K562 (cell line): ENCODE measurements around the gene SAE1. TPM values are rescaled to one million over a fixed set of nuclear protein-coding genes. Genes with fewer than 3 reads are reported as not detected.
A peak's percentile ranks its signal among the peaks of the same experiment; 100 is the strongest.

Source experiments
- CCAR2 ChIP-seq: fragments of 200-400 bp; formaldehyde crosslinking; IDR thresholded peaks from 2 replicates; pipeline ENCODE4 v1.6.1; 2017; ENCODE audit warnings: mild to moderate bottlenecking, low read depth, low read length
- CREB3L1 ChIP-seq: fragments of 450-650 bp; IDR thresholded peaks from 2 replicates; pipeline ENCODE4 v1.6.1; 2014; ENCODE audit warnings: low read depth, mild to moderate bottlenecking, moderate library complexity, borderline replicate concordance
- DNMT1 ChIP-seq: fragments of 450-650 bp; IDR thresholded peaks from 2 replicates; pipeline ENCODE4 v1.6.1; 2016; ENCODE audit warnings: antibody characterized with exemption, mild to moderate bottlenecking
- EZH2 ChIP-seq: IDR thresholded peaks from 2 replicates; pipeline ENCODE4 v1.6.1; 2012; ENCODE audit warnings: low read depth, mild to moderate bottlenecking, inconsistent platforms, low read length, borderline replicate concordance
- FOS ChIP-seq: IDR thresholded peaks from 3 replicates; pipeline ENCODE4 v1.6.1; 2011; ENCODE audit not compliant: insufficient read length; ENCODE audit errors: extremely low read depth
- FOXM1 ChIP-seq, 2 experiments: fragments of 450-650 bp in 1 of 2; sonication (generic) in 1 of 2; formaldehyde crosslinking in 1 of 2; IDR thresholded peaks; 2 replicates each; pipeline versions ENCODE4 v1.6.1 to v1.9.0; 2017 to 2022; ENCODE audit warnings: low read depth in 2 of 2, mild to moderate bottlenecking in 2 of 2, missing genetic modification reagents in 1 of 2, moderate library complexity in 1 of 2
- FOXP1 ChIP-seq: sonication (generic); formaldehyde crosslinking; IDR thresholded peaks from 2 replicates; pipeline ENCODE4 v1.8.0; 2022; ENCODE audit warnings: mild to moderate bottlenecking, missing genetic modification reagents
- GABPA ChIP-seq: fragments of 200-800 bp; sonication (Bioruptor generic); conservative IDR thresholded peaks from 2 replicates; pipeline ENCODE4 v1.6.1; 2016; ENCODE audit warnings: low read depth, missing genetic modification characterization, missing compliant biosample characterization
- ILF3 ChIP-seq: fragments of 450-650 bp; IDR thresholded peaks from 2 replicates; pipeline ENCODE4 v1.6.1; 2018; ENCODE audit warnings: antibody characterized with exemption, mild to moderate bottlenecking, moderate library complexity, borderline replicate concordance
- MAFF ChIP-seq: IDR thresholded peaks from 2 replicates; pipeline ENCODE4 v1.6.1; 2012; ENCODE audit warnings: low read length, improper control_type of control experiment
- PHB ChIP-seq: fragments of 250-450 bp; sonication (Bioruptor Pico); IDR thresholded peaks from 2 replicates; pipeline ENCODE4 v1.5.0; 2021
- RCOR1 ChIP-seq, 2 experiments: IDR thresholded peaks; 2 replicates each; pipeline ENCODE4 v1.6.1; 2012; ENCODE audit warnings: low read depth in 2 of 2, low read length in 2 of 2, borderline replicate concordance in 1 of 2, improper control_type of control experiment in 1 of 2
- RREB1 ChIP-seq: fragments of 250-450 bp; sonication (Bioruptor Pico); IDR thresholded peaks from 2 replicates; pipeline ENCODE4 v1.4.0; 2020
- SMAD4 ChIP-seq: fragments of 250-450 bp; sonication (Bioruptor Pico); conservative IDR thresholded peaks from 2 replicates; pipeline ENCODE4 v1.8.0; 2021; ENCODE audit warnings: inconsistent platforms, mild to moderate bottlenecking, moderate library complexity
- SRF ChIP-seq, 2 experiments: fragments of 250-450, 450-650 bp in 1 of 2; sonication (Bioruptor Pico) in 1 of 2; sonication (generic) in 1 of 2; formaldehyde crosslinking; IDR thresholded peaks; 2 replicates each; pipeline versions ENCODE4 v1.5.0 to v1.5.1; 2020 to 2022; ENCODE audit warnings: mild to moderate bottlenecking in 1 of 2, missing genetic modification reagents in 1 of 2
- ZNF444 ChIP-seq: fragments of 250-450 bp; sonication (Bioruptor Pico); IDR thresholded peaks from 2 replicates; pipeline ENCODE4 v1.4.0; 2020; ENCODE audit warnings: mild to moderate bottlenecking, moderate library complexity
- ZNF512 ChIP-seq: IDR thresholded peaks from 2 replicates; pipeline ENCODE4 v1.6.1; 2016; ENCODE audit warnings: missing genetic modification characterization, missing compliant biosample characterization
- polyA plus RNA-seq, 8 experiments: library from polyadenylated mRNA; depleted of rRNA in 4 of 8; stranded (reverse) in 5 of 8; unstranded in 3 of 8; fragments of >200 nt; fragmentation: Nextera tagmentation in 2 of 8; fragmentation: Illumina TruSeq in 1 of 8; extraction: Ambion mirVana in 2 of 8; extraction: Trizol in 1 of 8; gene quantifications; 2 replicates each; pipeline versions ENCODE4 v1.2.1 to v1.2.3, GENCODE V29; 2011 to 2014; ENCODE audit warnings: inconsistent platforms in 1 of 8, missing spikeins in 1 of 8
- total RNA-seq, 7 experiments: library from RNA; depleted of rRNA in 6 of 7; stranded (reverse); fragments of >200 nt in 6 of 7; fragmentation: Illumina TruSeq in 2 of 7; extraction: Trizol in 2 of 7; gene quantifications; 2 replicates each; pipeline versions ENCODE4 v1.2.1 to v1.2.3, GENCODE V29; 2011 to 2021; ENCODE audit warnings: low replicate concordance in 1 of 7

Gene SAE1
- total and polyA plus RNA-seq, 9 of the 15 experiments (the other 6 are each of a cell fraction or from before 2014, with no cell fraction given) = 82.8 to 299 (median 217) TPM

GRCh38 chr19:47112166-47112996 is 18.3 kb upstream of the SAE1 start (continued):
- TF ChIP-seq RREB1 (CRISPR knock-in tag) = peak; percentile 79
- peak; percentile 23; the same call in 1 of the 2 replicates for TF ChIP-seq GABPA
- no peak for TF ChIP-seq CREB3L1
- TF ChIP-seq ZNF512 (tag) = no peak
- no peak for TF ChIP-seq FOXM1 (IDR thresholded peaks at IDR 0.05; ENCODE audit: low read depth)
- no peak; the same call in 1 of the 2 replicates for TF ChIP-seq FOXM1 (CRISPR knock-in tag; IDR thresholded peaks at IDR 0.05; ENCODE audit: low read depth)
- TF ChIP-seq DNMT1 = no peak
- no peak for TF ChIP-seq FOS
- no peak; the same call in 1 of the 2 replicates for TF ChIP-seq ILF3
- no peak for TF ChIP-seq CCAR2
- no peak for TF ChIP-seq EZH2
- TF ChIP-seq FOXP1 (CRISPR knock-in tag) = peak; percentile 40; the same call in 1 of the 2 replicates
- TF ChIP-seq SMAD4 (CRISPR knock-in tag) = peak; percentile 74
- TF ChIP-seq SRF (CRISPR knock-in tag; IDR thresholded peaks at IDR 0.05) = peak in 1 of 2 experiments; percentile 60; a peak in 1 of 4 replicates
- no peak for TF ChIP-seq ZNF444 (CRISPR knock-in tag)
- TF ChIP-seq RCOR1 (IDR thresholded peaks at IDR 0.05; ENCODE audit: borderline replicate concordance in 1 of 2, low read depth in 2 of 2, low read length in 2 of 2) = no peak
- TF ChIP-seq MAFF = no peak
- TF ChIP-seq PHB (CRISPR knock-in tag) = peak; percentile 89; the same call in 1 of the 2 replicates
